Astrocyte (in vitro differentiated cells and primary cell): ENCODE measurements around the gene RRBP1.

Experiments used
- CTCF ChIP-seq: IDR thresholded peaks from 2 replicates; pipeline ENCODE4 v1.5.1; 2011; ENCODE audit warnings: low read depth, mild to moderate bottlenecking, inconsistent platforms, low read length, moderate library complexity; ENCODE audit not compliant: insufficient read depth
- EZH2 ChIP-seq: IDR thresholded peaks from 2 replicates; pipeline ENCODE4 v1.6.1; 2012; ENCODE audit warnings: mild to moderate bottlenecking, low read length, inconsistent platforms; ENCODE audit not compliant: insufficient read depth

- TF ChIP-seq CTCF (no peak), EZH2 (no peak)
Measured at GRCh38 chr20:17619351-17620093, 62.5 kb downstream of the RRBP1 start.
